Cardiac muscle cell (in vitro differentiated cells and primary cell): Measurements from ENCODE around the gene SEPTIN1. TPM values are rescaled to one million over a fixed set of nuclear protein-coding genes. Genes with fewer than 3 reads are reported as not detected.

Experiments
- DNase-seq, 2 donors: peaks; one replicate each; pipeline versions ENCODE4 v3.0.0 to v3.0.0-alpha.2; 2010 to 2017; ENCODE audit warnings: low read depth in 1 of 2, low spot score in 1 of 2
- H3K27ac ChIP-seq: fragments of 200-600 bp; sonication (generic); 2 replicates; pipeline ENCODE4 v1.5.1; 2016
- H3K27me3 ChIP-seq: fragments of 200-600 bp; sonication (generic); 2 replicates; pipeline ENCODE4 v1.6.0; 2016; ENCODE audit warnings: control low read depth
- H3K36me3 ChIP-seq: fragments of 200-600 bp; sonication (generic); 2 replicates; pipeline ENCODE4 v1.5.1; 2016; ENCODE audit warnings: control low read depth
- H3K4me1 ChIP-seq: fragments of 200-600 bp; sonication (generic); 2 replicates; pipeline ENCODE4 v1.8.1; 2017; ENCODE audit warnings: low read depth, mild to moderate bottlenecking, mixed run types
- H3K4me3 ChIP-seq: fragments of 200-600 bp; sonication (generic); 2 replicates; pipeline ENCODE4 v1.5.1; 2016; ENCODE audit warnings: mild to moderate bottlenecking
- H3K9me3 ChIP-seq: fragments of 200-600 bp; sonication (generic); 2 replicates; pipeline ENCODE4 v1.5.1; 2017; ENCODE audit warnings: low read depth, mild to moderate bottlenecking, control low read depth
- polyA plus RNA-seq: library from polyadenylated mRNA; unstranded; fragments of >200 nt; fragmentation: Nextera tagmentation; extraction: Ambion mirVana; gene quantifications from 2 replicates; pipeline ENCODE4 v1.2.1, GENCODE V29; 2016
- total RNA-seq: library from RNA; depleted of rRNA; stranded (reverse); fragments of >200 nt; gene quantifications from 2 replicates; pipeline ENCODE4 v1.2.3, GENCODE V29; 2016
- TF ChIP-seq, protein P1 (sequence below): IDR thresholded peaks from 2 replicates; pipeline ENCODE4 v1.5.1; 2012; ENCODE audit warnings: low read depth, mild to moderate bottlenecking, low read length

SEPTIN1 gene
- total and polyA plus RNA-seq, 2 experiments from 2014 or later: 0.95 to 11.9 TPM

DNA sequence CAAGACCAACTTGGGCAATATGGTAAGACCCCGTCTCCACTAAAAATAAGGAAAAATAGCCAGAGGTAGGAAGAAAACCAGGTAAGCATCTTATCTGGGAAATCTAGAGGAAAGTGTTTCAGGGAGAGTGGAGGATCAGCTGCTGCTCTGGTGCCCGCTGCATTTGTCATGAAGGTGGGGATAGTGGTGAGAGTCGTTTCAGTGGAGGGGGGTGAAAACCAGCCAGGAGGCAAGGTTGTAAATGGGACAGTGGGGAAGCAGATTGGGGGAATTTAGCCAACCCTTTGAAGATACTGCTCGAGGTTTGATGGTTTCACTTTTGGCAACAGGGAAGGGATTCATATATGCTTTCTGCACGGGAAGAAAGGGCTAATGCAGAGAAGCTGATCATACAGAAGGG is 38.6 kb upstream of the SEPTIN1 start:
- DNase-seq: no peak
- Histone ChIP-seq H3K4me1 (no peaks in the 10 kb centered on the region), H3K27ac (no peak overlapping the region), H3K36me3 (peaks cover 3% of the 10 kb centered on the region), H3K27me3 (no peaks in the 10 kb centered on the region), H3K9me3 (no peaks in the 10 kb centered on the region), H3K4me3 (no peak overlapping the region)
- TF ChIP-seq, protein P1, sequence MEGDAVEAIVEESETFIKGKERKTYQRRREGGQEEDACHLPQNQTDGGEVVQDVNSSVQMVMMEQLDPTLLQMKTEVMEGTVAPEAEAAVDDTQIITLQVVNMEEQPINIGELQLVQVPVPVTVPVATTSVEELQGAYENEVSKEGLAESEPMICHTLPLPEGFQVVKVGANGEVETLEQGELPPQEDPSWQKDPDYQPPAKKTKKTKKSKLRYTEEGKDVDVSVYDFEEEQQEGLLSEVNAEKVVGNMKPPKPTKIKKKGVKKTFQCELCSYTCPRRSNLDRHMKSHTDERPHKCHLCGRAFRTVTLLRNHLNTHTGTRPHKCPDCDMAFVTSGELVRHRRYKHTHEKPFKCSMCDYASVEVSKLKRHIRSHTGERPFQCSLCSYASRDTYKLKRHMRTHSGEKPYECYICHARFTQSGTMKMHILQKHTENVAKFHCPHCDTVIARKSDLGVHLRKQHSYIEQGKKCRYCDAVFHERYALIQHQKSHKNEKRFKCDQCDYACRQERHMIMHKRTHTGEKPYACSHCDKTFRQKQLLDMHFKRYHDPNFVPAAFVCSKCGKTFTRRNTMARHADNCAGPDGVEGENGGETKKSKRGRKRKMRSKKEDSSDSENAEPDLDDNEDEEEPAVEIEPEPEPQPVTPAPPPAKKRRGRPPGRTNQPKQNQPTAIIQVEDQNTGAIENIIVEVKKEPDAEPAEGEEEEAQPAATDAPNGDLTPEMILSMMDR: no peak

GRCh38 chr16:30418350-30419181 is 36.2 kb upstream of the SEPTIN1 start:
- no peaks in the 10 kb centered on the region for H3K9me3 ChIP-seq
- H3K4me3 ChIP-seq: peak overlapping the region; percentile 38
- H3K27me3 ChIP-seq: no peaks in the 10 kb centered on the region
- peak overlapping the region; percentile 86 for H3K27ac ChIP-seq
- TF ChIP-seq, protein P1: peak; percentile 11
- peaks cover 3% of the 10 kb centered on the region for H3K36me3 ChIP-seq
- DNase-seq: no peak
- H3K4me1 ChIP-seq: no peaks in the 10 kb centered on the region

GRCh38 chr16:30417529-30418349 is 35.4 kb upstream of the SEPTIN1 start:
- TF ChIP-seq, protein P1: no peak
- H3K9me3 ChIP-seq: no peaks in the 10 kb centered on the region

DNA sequence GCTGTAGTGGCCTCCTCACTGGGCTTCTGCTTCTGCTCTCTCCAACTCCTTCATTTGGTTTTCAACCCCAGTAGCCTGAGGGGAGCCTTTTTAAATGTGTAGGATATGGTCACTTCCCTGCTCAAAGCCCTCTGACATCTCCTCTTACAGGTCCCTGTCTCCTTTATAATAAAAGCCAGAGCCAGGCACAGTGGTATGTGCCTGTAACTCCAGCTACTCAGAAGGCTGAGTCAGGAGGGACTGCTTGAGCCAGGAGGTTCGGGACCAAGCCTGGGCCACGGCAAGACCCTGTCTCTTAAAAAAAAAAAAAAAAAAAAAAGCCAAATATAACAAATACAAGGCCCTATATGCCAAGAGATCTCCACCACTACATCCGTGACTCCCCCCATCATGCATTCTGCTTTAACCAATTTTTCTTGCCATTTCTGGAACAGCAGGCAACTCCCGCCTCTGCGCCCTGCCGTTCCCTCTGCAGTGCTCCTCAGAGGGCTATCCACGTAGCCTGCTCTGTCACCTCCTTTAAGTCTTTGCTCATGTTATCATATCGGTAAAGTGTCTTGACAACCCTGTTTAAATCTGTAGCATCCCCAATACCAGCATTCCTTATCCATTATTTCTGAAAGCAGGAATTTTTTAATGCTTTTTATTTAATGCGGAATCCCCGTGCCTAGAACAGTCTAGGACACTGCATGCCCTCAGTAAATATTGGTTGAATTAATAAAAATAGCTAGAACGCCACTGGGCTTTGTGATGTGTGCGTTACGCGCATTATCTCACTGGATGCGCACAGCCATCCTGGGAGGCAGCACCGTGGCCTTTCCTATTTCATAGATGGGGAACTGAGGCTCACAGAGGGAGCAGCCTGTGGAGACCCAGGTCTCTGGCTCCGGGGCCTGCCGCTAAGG is 34.5 kb upstream of the SEPTIN1 start:
- Histone ChIP-seq H3K4me3 (peak overlapping the region; percentile 38), H3K4me1 (no peaks in the 10 kb centered on the region), H3K27ac (no peak overlapping the region), H3K36me3 (peaks cover 3% of the 10 kb centered on the region), H3K9me3 (no peaks in the 10 kb centered on the region), H3K27me3 (no peaks in the 10 kb centered on the region)
- peak in 1 of 2 donors; percentile 18 for DNase-seq
- TF ChIP-seq, protein P1: no peak

More at GRCh38 chr16:30417529-30418349, 35.4 kb upstream of the SEPTIN1 start:
- Histone ChIP-seq H3K4me3 (peak overlapping the region; percentile 38), H3K27me3 (no peaks in the 10 kb centered on the region), H3K4me1 (no peaks in the 10 kb centered on the region), H3K36me3 (peaks cover 4% of the 10 kb centered on the region), H3K27ac (peak overlapping the region; percentile 86)
- DNase-seq: peak; percentile 94 to 96

DNA sequence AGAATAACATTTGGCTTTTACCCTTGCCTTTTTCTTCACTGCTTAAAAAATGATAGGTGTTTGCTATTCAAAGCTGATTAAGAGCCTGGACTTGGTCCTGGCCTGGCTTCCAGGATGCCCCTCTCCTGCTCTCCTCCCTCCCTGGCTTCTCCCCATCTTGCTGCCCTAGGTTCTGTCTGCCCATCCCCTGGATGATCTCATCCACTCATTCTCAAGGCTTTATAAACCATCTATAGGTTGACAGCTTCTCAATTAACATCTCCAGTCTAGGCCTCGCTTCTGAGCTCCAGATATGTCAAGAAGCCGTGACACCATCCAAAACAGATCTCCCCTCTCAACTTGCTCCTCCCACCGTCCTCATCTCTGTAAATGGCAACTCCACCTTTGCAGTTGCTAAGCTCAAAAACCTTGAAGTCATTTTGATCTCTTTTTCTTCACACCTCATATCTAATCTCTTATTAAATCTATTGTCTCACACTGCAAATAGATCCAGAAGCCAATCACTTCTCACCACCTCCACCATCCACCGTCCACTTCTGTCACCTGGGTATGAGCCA is 33.8 kb upstream of the SEPTIN1 start:
- peaks cover 3% of the 10 kb centered on the region for H3K36me3 ChIP-seq
- TF ChIP-seq, protein P1: no peak
- H3K4me1 ChIP-seq: no peaks in the 10 kb centered on the region
- H3K4me3 ChIP-seq: no peak overlapping the region
- H3K27ac ChIP-seq: no peak overlapping the region
- no peak for DNase-seq
- no peaks in the 10 kb centered on the region for H3K27me3 ChIP-seq
- H3K9me3 ChIP-seq: no peaks in the 10 kb centered on the region
